WI38 (cell line): ENCODE measurements around the gene IDI1.

ENCODE experiments used
- H3K4me3 ChIP-seq: 2 replicates; pipeline ENCODE4 v1.5.1; 2011; ENCODE audit warnings: low read depth, mild to moderate bottlenecking, control low read depth, low read length
- TF ChIP-seq, protein P1 (sequence below): IDR thresholded peaks from 2 replicates; pipeline ENCODE4 v1.5.1; 2012; ENCODE audit warnings: low read depth, mild to moderate bottlenecking, control low read depth, low read length

The IDI1 gene

GRCh38 chr10:1050554-1050953 is 1.6 kb upstream of the IDI1 start:
- TF ChIP-seq, protein P1, sequence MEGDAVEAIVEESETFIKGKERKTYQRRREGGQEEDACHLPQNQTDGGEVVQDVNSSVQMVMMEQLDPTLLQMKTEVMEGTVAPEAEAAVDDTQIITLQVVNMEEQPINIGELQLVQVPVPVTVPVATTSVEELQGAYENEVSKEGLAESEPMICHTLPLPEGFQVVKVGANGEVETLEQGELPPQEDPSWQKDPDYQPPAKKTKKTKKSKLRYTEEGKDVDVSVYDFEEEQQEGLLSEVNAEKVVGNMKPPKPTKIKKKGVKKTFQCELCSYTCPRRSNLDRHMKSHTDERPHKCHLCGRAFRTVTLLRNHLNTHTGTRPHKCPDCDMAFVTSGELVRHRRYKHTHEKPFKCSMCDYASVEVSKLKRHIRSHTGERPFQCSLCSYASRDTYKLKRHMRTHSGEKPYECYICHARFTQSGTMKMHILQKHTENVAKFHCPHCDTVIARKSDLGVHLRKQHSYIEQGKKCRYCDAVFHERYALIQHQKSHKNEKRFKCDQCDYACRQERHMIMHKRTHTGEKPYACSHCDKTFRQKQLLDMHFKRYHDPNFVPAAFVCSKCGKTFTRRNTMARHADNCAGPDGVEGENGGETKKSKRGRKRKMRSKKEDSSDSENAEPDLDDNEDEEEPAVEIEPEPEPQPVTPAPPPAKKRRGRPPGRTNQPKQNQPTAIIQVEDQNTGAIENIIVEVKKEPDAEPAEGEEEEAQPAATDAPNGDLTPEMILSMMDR: no peak
- peak overlapping the region; percentile 87 for H3K4me3 ChIP-seq

DNA sequence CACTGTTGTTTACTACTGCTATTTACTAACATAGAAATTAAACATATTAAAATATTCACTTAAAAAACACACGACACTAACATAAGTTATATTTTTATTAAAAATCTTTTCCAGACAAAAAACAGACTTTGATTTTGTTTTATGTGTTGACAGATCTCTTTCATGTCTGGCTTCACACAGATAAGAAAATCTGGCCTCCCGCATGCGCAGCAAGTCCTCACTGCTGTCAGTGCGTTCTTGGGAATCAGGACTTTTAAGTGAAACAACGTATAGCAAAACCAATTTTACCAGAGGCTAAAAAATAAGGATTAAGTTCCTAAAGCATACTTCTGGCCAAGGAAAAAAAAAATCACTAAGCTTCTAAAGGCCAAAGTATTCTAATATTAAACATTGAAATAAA is 1.2 kb upstream of the IDI1 start:
- H3K4me3 ChIP-seq: peak overlapping the region; percentile 87
- TF ChIP-seq, protein P1: no peak

- peak overlapping the region; percentile 87 for H3K4me3 ChIP-seq
- TF ChIP-seq, protein P1: no peak
These were observed 573 bp upstream of the IDI1 start for GRCh38 chr10:1049425-1049958.

DNA sequence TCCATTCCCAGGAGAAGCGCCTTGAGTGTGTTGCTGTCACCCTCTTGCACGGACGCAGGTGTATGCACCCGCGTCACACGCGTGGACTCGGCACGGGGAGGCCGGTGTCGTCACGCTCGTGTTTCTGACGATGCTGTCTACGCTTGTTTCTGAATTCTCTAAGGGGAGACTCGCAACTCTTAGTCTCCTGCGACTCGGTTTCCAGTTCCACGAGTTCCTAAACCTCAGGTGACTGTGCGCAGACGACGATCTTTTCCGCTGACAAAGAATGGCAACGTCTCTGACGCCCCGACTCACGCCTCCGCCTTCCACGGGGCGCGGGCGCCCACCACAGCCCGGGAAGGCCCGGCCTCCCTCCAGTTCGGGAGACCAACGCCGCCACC is 579 bp downstream of the IDI1 start:
- peak overlapping the region; percentile 87 for H3K4me3 ChIP-seq
- TF ChIP-seq, protein P1: no peak

- H3K4me3 ChIP-seq: peak overlapping the region; percentile 87
- TF ChIP-seq, protein P1: no peak
These were observed 982 bp downstream of the IDI1 start for GRCh38 chr10:1047937-1048336.

DNA sequence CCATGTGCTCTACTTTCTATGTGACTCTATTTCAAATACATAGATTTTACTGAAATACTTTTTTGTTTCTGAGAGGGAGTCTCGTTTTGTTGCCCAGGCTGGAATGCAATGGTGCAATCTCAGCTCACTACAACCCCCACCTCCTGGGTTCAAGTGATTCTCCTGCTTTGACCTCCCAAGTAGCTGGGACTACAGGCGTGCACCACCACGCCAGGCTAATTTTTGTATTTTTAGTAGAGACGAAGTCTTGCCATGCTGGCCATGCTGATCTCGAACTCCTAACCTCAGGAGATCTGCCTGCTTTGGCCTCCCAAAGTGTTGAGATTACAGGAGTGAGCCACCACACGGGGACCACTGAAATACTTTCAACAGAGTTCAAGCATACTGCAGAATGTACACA is 3.5 kb downstream of the IDI1 start:
- H3K4me3 ChIP-seq: no peak overlapping the region
- TF ChIP-seq, protein P1: no peak

GRCh38 chr10:1044964-1045363 is 4.0 kb downstream of the IDI1 start:
- TF ChIP-seq, protein P1: no peak
- no peak overlapping the region for H3K4me3 ChIP-seq
